Measurements from ENCODE around the gene NPW.

The NPW gene

GRCh38 chr16:2019518-2019920, at the start of gene NPW:
Gene NPW (plus strand): TSS chr16:2019785.
- no peak for DNase-seq

DNA sequence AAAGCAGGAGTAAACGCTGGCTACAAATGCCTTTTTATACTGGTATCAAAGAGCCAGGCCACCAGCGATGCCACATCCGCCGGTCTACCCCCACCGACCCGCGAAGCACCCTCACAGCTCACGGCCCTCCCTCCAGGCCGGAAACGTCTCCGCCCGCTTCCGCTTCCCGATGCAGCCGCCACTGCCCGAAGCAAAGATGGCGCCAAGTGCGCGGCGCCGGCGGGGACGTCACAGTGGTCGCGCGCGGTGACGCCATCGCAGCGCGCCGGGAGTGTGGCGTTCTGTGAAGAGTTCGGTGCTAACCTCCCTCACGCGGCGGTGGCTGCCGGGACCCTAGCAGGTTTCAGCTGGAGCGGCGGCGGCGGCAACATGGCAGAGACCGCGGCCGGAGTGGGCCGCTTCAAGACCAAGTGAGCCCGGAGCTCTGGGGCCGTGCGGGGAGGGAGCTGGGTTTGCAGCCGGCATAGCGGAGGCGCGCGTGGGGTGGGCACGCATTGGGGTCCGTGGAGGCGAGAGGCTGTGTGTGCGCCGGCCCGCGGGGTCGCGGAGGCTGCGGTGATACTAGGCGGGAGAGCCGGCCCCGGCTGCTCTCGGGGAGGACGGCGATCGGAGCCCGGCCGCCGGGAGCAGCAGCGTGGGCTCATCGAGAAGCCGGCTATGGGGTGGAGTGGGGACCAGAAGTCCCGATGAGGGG, 47.6 kb upstream of the NPW start, which contains the start of gene TBL3:
Gene TBL3, plus strand, starts transcription at position 258 of the 694 bp plus-strand sequence. Its CDS starts 112 bp downstream, at position 370.
- peak; percentile 91 to 92 for DNase-seq

DNA sequence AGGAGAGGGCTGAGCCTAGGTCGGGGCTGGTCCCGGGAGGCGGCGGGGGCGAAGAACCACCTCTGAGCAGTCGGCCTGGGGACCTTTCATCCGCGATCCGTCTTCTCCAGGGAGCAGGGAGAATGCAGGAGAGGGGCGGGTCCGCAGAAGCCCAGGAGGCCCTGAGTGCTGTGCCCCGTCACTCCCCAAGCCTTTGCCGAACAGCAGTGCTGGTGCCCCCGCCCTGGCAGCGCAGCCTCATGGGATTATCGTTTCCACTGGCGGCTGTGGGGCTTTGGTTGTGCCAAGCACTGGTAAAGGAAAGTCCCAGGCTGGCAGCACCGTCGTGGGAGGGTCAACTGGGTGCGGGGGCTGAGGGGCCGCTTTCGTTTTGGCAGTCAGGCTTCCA, 47.1 kb upstream of the NPW start:
- DNase-seq: no peak

DNA sequence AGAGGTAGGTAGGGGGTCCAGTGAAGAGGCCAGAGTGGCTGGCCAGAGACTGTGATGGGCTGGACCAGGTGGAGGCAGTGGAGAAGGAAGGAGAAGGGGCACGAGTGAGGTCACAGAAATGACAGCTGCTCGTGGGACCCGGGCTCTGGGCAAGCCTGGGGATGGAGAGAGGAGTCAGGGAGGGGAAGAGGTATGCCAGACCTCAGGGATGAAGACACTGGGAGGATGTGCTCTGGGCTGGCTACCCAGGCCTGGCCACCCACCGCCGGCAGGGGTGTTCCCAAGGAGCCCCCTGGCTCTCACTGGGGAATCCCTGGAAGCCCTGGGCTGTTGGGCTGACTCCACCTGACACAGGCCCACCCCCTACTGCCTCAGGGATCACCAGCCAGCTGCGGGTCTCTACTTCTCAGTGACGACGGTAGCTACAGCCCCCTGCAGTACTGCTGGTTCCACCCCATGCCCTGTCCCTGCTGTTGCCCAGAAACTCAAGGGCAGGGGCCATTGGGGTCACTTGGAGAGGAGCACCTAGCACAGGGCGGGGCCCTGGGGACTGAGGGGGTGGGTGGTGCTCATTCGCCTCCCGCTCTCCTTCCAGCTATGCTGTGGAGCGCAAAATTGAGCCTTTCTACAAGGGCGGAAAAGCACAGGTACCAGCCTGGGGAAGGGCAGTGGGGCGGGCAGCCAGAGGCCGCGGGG, 46.0 kb upstream of the NPW start:
- DNase-seq: no peak

GRCh38 chr16:1974157-1975070, 45.2 kb upstream of the NPW start:
- DNase-seq: no peak

DNA sequence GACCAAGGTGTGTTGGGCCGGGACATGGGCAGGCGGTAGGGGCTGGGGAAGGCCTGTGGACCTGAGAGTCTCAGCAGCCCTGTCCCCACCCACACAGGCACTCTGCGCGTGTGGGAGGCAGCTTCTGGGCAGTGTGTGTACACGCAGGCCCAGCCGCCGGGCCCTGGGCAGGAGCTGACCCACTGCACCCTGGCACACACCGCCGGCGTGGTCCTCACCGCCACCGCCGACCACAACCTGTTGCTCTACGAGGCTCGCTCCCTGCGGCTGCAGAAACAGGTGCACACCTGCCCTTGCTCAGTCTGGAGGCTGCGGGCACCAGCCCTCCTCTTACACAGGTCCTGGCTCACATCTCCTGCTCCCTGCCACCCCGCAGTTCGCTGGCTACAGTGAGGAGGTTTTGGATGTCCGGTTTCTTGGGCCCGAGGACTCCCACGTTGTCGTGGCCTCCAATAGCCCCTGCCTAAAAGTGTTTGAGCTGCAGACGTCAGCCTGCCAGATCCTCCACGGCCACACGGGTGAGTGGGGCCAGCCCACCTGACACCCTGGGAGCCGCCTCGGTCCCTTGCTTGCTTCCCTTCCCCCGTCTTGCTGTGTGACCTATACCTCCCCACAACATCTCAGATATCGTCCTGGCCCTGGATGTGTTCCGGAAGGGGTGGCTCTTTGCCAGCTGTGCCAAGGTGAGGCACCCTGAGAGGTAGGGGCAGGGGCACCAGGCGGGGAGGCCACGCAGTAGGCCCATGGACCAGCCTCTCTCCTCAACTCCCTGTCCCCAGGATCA, 44.0 kb upstream of the NPW start:
- DNase-seq: no peak

DNA sequence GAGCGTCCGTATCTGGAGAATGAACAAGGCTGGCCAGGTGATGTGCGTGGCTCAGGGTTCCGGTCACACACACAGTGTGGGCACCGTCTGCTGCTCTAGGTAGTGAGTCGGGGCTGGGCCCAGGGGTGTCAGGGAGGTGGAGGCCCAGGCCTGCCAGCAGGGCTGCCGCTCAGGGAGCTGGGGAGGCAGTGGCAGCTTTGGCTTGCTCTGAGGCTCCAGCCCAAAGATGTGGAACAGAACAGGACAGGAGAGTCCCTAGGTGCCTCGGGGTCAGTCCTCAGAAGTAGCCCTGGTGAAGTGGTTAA, 43.4 kb upstream of the NPW start:
- DNase-seq: no peak

GRCh38 chr16:1976951-1977874, 42.4 kb upstream of the NPW start:
- no peak for DNase-seq

DNA sequence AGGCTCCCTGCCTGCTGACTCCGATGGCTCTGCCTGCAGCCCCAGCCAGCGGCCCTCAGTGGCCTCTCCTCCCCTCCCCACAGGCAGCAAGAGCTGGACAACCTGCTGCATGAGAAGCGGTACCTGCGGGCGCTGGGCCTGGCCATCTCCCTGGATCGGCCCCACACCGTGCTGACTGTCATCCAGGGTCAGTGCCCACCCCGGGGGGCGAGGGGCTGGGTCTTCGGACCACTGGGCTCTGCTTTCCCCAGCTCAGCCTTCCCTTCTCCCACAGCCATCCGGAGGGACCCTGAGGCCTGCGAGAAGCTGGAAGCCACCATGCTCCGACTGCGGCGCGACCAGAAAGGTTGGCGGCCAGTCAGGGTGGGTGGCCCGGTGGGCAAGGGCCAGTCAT, 41.7 kb upstream of the NPW start:
- no peak for DNase-seq

GRCh38 chr16:1978476-1979120, 41.0 kb upstream of the NPW start:
- no peak for DNase-seq

GRCh38 chr16:1979271-1980029, 40.1 kb upstream of the NPW start:
- DNase-seq: peak in 1 of 2 experiments; percentile 53

GRCh38 chr16:1980030-1980769, 39.4 kb upstream of the NPW start:
- DNase-seq: no peak

- DNase-seq: no peak
Observed at GRCh38 chr16:1980770-1981087, 38.9 kb upstream of the NPW start.

DNA sequence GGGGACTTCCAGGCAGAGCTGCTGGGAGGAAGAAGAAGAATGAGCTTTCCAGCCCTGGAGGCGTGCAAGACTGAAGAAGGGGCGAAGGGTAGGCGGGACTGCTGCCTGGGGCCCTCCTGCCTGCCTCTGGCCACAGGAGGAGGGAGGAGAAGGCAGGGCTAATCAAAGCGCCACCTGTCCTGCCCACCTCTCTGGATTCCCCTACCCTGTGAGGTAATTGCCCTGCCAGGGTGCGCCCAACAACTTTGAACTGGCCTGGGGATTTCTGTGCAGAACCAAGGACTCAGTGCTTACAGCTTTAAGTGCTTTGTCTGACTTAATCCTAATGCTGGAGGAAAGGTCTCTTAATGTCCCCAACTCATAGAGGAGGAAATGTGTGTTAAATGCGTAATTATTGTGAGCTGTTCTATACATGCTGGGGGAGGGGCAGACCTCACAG, 38.2 kb upstream of the NPW start, which contains the start of gene NOXO1:
Gene NOXO1, minus strand, starts transcription at position 72 of the 439 bp plus-strand sequence. CDS start 290 bp downstream, outside the sequence.
- no peak for DNase-seq

DNA sequence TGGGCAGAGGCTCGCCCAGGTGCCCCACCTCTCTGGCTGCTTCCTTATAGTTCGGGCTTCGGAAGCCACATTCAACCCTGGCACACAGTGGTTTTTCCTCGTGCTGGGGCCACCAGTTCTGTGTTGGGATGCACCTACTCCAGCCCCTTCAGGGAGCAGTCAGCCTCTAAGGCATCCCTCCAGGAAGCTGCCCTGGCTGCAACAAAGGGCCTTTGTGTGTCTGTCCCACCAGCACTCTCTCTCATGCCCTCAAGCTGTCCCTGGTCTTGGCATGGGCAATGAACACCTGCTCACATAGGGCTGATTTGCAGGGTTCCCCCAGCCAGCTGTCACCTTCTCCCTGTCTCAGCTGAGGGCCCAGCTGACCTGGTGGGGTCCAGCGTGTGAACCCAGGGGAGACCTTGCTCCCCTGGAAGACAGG, 37.6 kb upstream of the NPW start:
- no peak for DNase-seq

- DNase-seq: no peak
Observed at GRCh38 chr16:1982991-1983543, 36.5 kb upstream of the NPW start.

DNA sequence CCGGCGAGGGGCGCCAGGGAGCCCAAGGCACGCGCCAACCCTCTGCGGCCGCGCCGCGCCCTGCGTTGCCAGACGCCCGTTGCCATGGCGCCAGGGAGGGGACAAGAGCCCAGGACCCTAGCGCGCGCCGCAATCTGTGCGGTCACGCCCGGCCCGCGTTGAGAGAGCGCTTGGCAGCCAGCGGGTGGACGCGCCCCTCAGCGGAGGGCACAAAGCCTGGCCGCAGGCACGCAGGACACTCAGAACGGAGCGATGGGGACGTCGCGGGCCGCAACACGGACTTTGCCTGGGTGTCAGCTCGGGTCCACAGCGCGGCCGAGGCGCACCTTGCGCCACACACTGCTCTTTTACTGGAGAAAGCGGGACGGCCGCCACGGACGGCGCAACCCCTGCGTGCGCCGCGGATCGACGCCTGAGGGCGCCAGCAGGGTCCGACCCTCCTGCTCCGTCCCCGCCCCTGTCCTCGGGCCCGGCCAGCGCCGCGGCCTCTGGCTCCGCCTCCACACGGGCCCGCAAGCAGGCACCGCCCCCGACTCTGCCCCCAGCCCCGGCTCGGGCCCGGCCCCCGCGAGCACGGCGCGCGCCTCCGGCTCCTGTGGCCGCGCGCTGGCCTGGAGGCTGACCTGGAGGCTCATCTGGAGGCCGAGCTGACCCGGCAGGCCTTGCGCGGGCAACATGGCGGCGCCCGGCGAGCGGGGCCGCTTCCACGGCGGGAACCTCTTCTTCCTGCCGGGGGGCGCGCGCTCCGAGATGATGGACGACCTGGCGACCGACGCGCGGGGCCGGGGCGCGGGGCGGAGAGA, 35.8 kb upstream of the NPW start, which contains the start of gene GFER:
Gene GFER, plus strand, starts transcription at position 650 of the 803 bp plus-strand sequence. Its CDS starts 26 bp downstream, at position 676.
- DNase-seq: peak in 1 of 2 experiments; percentile 39

All from activated CD4-positive, alpha-beta T cell treated with anti-CD3 and anti-CD28 coated beads, Interleukin-2, amount 50 U/mL, for 4 hours (primary cell).